Right atrium auricular region (tissue), 2 donors: ENCODE data around the gene AFMID. TPM values are rescaled to one million over a fixed set of nuclear protein-coding genes. Genes with fewer than 3 reads are reported as not detected.
"Not testable (repeated sequence)": the region's sequence is repeated elsewhere in the genome, so short reads cannot be mapped to it uniquely, and the experiment has no call there.

ENCODE experiments used
- DNase-seq: peaks from one replicate; pipeline ENCODE4 v3.0.0-alpha.2; 2019; ENCODE audit warnings: low spot score
- H3K27ac ChIP-seq, 2 donors: fragments of 200-600 bp; sonication (generic); 1 replicate in 1 of 2; 2 replicates in 1 of 2; pipeline ENCODE4 v1.5.1; 2016 to 2019
- H3K27me3 ChIP-seq, 2 donors: fragments of 200-600 bp; sonication (generic); one replicate each; pipeline versions ENCODE4 v1.5.1 to v1.6.0; 2017 to 2019
- H3K36me3 ChIP-seq: fragments of 200-600 bp; sonication (generic); one replicate; pipeline ENCODE4 v1.5.1; 2016
- H3K4me1 ChIP-seq, 2 donors: fragments of 200-600 bp; sonication (generic); one replicate each; pipeline versions ENCODE4 v1.5.1 to v1.6.0; 2017 to 2019
- H3K4me3 ChIP-seq, 2 donors: fragments of 200-600 bp; sonication (generic); 1 replicate in 1 of 2; 2 replicates in 1 of 2; pipeline ENCODE4 v1.5.1; 2017 to 2019; ENCODE audit warnings: mild to moderate bottlenecking in 1 of 2, moderate library complexity in 1 of 2
- H3K9me3 ChIP-seq, 2 donors: fragments of 200-600 bp; sonication (generic); one replicate each; pipeline ENCODE4 v1.5.1; 2019
- CTCF ChIP-seq, 2 donors: fragments of 200-600 bp; sonication (generic); IDR thresholded peaks; one replicate each; pipeline ENCODE4 v1.5.1; 2019; ENCODE audit warnings: antibody characterized with exemption in 2 of 2
- total RNA-seq, 2 donors: library from RNA; depleted of rRNA; stranded (reverse); fragments of >200 nt; gene quantifications; one replicate each; pipeline ENCODE4 v1.1.0, GENCODE V29; 2016

Gene AFMID
- total RNA-seq, 2 donors from 2014 or later: 28.6 to 35.3 TPM

GRCh38 chr17:78170692-78171590 is 16.2 kb upstream of the AFMID start:
- H3K4me3 ChIP-seq: no peak overlapping the region
- H3K36me3 ChIP-seq: peaks cover 3% of the 10 kb centered on the region
- peaks cover 0 to 67% of the 10 kb centered on the region in 2 donors for H3K4me1 ChIP-seq
- DNase-seq: no peak
- peak overlapping the region in 1 of 2 donors; percentile 85 for H3K27ac ChIP-seq
- no peaks in the 10 kb centered on the region for H3K27me3 ChIP-seq
- no peaks in the 10 kb centered on the region for H3K9me3 ChIP-seq
- no peak for TF ChIP-seq CTCF (IDR thresholded peaks at IDR 0.05)

GRCh38 chr17:78171591-78172248 is 15.4 kb upstream of the AFMID start:
- H3K4me3 ChIP-seq, H3K36me3 ChIP-seq, DNase-seq, H3K27me3 ChIP-seq, H3K9me3 ChIP-seq: not testable (repeated sequence)
- H3K4me1 ChIP-seq: peaks cover 0 to 74% of the 10 kb centered on the region in 2 donors
- H3K27ac ChIP-seq: peak overlapping the region; percentile 73 to 85

GRCh38 chr17:78172249-78173051 is 14.7 kb upstream of the AFMID start:
- Histone ChIP-seq H3K9me3 (no peaks in the 10 kb centered on the region), H3K36me3 (peaks cover 3% of the 10 kb centered on the region), H3K4me1 (peaks cover 0 to 75% of the 10 kb centered on the region in 2 donors), H3K27me3 (no peaks in the 10 kb centered on the region), H3K27ac (peak overlapping the region; percentile 73 to 85), H3K4me3 (no peak overlapping the region)
- peak; percentile 68 for DNase-seq
- TF ChIP-seq CTCF (IDR thresholded peaks at IDR 0.05): no peak

GRCh38 chr17:78173097-78173715 is 14.0 kb upstream of the AFMID start:
- Histone ChIP-seq H3K27ac (peak overlapping the region; percentile 73 to 85), H3K36me3 (peaks cover 3% of the 10 kb centered on the region), H3K4me1 (peaks cover 0 to 71% of the 10 kb centered on the region in 2 donors), H3K4me3 (no peak overlapping the region), H3K9me3 (no peaks in the 10 kb centered on the region), H3K27me3 (no peaks in the 10 kb centered on the region)
- TF ChIP-seq CTCF (IDR thresholded peaks at IDR 0.05): no peak
- DNase-seq: no peak

- Histone ChIP-seq H3K4me3 (no peak overlapping the region), H3K9me3 (no peaks in the 10 kb centered on the region), H3K27me3 (no peaks in the 10 kb centered on the region), H3K4me1 (peaks cover 0 to 64% of the 10 kb centered on the region in 2 donors), H3K36me3 (peaks cover 3% of the 10 kb centered on the region), H3K27ac (peak overlapping the region; percentile 73 to 85)
- peak; percentile 83 for DNase-seq
- peak; percentile 50 to 73 for TF ChIP-seq CTCF (IDR thresholded peaks at IDR 0.05)
Measured at GRCh38 chr17:78174346-78174869, 12.8 kb upstream of the AFMID start.
